ENCODE data around the gene MYH11.
"Not testable (repeated sequence)": the region's sequence is repeated elsewhere in the genome, so short reads cannot be mapped to it uniquely, and the experiment has no call there.

The MYH11 gene

DNA sequence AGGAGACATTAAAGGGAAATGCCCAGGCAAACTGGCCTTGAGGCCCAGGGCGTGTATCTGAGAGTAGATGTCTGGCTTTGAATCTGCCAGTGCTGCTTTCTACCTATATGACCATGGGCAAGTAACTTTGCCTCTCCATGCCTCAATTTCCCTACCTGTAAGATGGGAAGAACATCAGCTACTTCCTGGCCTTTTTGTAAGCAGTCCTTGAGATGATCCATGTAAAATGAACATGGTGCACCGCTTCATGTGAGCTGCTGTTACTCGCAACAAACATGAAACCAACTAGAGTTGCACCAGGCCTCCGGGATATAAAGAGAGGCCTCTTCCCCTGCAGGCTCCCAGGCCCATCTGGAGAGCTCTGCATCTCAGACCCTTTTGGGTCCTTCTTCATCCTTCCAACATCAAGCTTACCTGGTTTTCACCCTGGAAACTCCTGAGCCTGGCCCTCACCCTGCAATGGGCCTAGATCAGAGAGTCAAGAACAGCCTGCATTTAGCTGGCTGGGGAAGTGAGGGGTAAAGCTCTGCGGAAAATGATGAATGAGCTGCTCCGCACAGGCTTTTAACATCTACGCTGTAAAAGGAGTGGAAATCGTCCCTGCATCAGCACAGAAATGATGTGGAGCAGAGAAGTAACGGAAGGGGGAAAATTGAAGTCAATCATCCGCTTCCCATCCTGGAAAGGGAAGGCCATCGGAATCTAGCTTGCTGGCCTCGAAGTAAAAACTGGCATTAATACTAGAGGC, 2.3 kb upstream of the MYH11 start:
- H3K4me1 Mint-ChIP-seq (ENCODE audit: low read depth), result peaks cover 8% of the 10 kb centered on the region

GRCh38 chr16:15857724-15858560, 1.1 kb upstream of the MYH11 start:
- no peak for DNase-seq
- Mint-ChIP-seq H3K27ac (no peak overlapping the region), H3K4me1 (ENCODE audit: low read depth) (peaks cover 8% of the 10 kb centered on the region), H3K9me3 (no peaks in the 10 kb centered on the region), H3K36me3 (ENCODE audit: low read depth) (no peaks in the 10 kb centered on the region), H3K4me3 (peak overlapping the region; percentile 13), H3K27me3 (peaks cover 44% of the 10 kb centered on the region)

More for the DNA sequence above, 2.3 kb upstream of the MYH11 start:
- no peak overlapping the region for H3K27ac Mint-ChIP-seq
- no peak overlapping the region for H3K4me3 Mint-ChIP-seq
- H3K36me3 Mint-ChIP-seq (ENCODE audit: low read depth), result no peaks in the 10 kb centered on the region
- H3K9me3 Mint-ChIP-seq, result no peaks in the 10 kb centered on the region
- no peak for DNase-seq
- H3K27me3 Mint-ChIP-seq, result peaks cover 43% of the 10 kb centered on the region

DNA sequence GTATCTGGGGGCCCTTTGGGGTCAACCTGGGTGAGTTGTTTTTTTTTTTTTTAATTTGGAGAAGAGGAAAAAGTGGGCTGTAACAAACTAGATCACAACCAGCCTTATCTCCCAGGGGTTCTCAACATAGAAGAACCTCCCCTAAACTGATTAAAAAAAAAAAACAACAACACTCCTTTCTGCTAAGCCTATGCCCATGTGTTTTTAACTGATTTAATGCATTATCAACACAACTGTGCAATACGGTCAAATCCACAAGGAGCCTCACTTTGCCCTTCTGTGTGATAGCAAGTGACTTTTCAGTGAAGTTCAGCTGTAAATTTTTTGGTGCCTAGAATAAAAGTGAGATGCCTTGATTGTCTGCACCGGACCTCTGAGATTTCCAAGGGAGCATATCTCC, 646 bp downstream of the MYH11 start:
- no peak overlapping the region for H3K4me3 Mint-ChIP-seq

DNA sequence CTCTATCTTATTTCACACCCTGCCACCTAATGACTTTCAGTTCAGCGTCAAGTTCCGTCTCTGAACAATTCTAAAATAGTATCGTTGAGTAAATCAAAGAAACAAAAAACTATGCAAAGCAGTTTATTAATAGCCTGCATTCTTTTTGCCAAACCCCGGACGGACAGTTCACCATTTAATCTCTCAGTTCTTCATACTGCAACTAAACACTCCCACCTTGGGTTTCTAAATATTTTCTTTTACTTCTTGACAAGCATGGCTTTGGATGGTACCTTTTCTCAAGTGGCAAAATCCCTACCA, 1.2 kb downstream of the MYH11 start:
- no peaks in the 10 kb centered on the region for H3K9me3 Mint-ChIP-seq
- H3K36me3 Mint-ChIP-seq (ENCODE audit: low read depth), result no peaks in the 10 kb centered on the region
- peaks cover 8% of the 10 kb centered on the region for H3K4me1 Mint-ChIP-seq (ENCODE audit: low read depth)
- no peak for DNase-seq
- no peak overlapping the region for H3K27ac Mint-ChIP-seq
- no peak overlapping the region for H3K4me3 Mint-ChIP-seq
- H3K27me3 Mint-ChIP-seq, result peaks cover 44% of the 10 kb centered on the region

More for the DNA sequence above, 646 bp downstream of the MYH11 start:
- DNase-seq, result no peak
- no peak overlapping the region for H3K27ac Mint-ChIP-seq
- H3K27me3 Mint-ChIP-seq, result peaks cover 44% of the 10 kb centered on the region
- H3K36me3 Mint-ChIP-seq (ENCODE audit: low read depth), result no peaks in the 10 kb centered on the region
- no peaks in the 10 kb centered on the region for H3K9me3 Mint-ChIP-seq
- H3K4me1 Mint-ChIP-seq (ENCODE audit: low read depth), result peaks cover 8% of the 10 kb centered on the region

- DNase-seq, result no peak
- H3K27ac Mint-ChIP-seq, result no peak overlapping the region
- no peaks in the 10 kb centered on the region for H3K9me3 Mint-ChIP-seq
- H3K4me3 Mint-ChIP-seq, result no peak overlapping the region
- H3K4me1 Mint-ChIP-seq (ENCODE audit: low read depth), result peaks cover 8% of the 10 kb centered on the region
- no peaks in the 10 kb centered on the region for H3K36me3 Mint-ChIP-seq (ENCODE audit: low read depth)
- peaks cover 44% of the 10 kb centered on the region for H3K27me3 Mint-ChIP-seq
Measured at GRCh38 chr16:15854906-15855703, 1.7 kb downstream of the MYH11 start.

GRCh38 chr16:15854061-15854460, 2.8 kb downstream of the MYH11 start:
- Mint-ChIP-seq H3K27me3 (peaks cover 40% of the 10 kb centered on the region), H3K4me3 (no peak overlapping the region), H3K36me3 (ENCODE audit: low read depth) (no peaks in the 10 kb centered on the region), H3K27ac (no peak overlapping the region), H3K4me1 (ENCODE audit: low read depth) (peaks cover 8% of the 10 kb centered on the region), H3K9me3 (no peaks in the 10 kb centered on the region)
- DNase-seq, result no peak

DNA sequence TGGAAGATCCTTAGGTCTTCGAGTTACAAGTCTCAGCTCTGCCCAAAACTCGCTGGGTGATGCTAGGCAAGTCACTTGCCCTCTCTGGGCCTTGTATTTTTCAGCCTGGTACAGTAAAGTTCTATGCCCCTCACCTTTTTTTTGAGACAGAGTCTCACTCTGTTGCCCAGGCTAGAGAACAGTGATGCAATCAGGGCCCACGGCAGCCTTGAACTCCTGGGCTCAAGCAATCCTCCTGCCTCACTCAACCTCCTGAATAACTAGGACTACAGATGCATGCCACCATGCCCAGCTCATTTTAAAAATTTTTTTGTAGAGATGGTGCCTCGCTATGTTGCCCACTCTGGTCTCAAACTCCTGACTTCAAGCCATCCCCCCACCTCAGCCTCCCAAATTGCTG, 3.8 kb downstream of the MYH11 start:
- no peak for DNase-seq
- Mint-ChIP-seq H3K9me3 (no peaks in the 10 kb centered on the region), H3K4me3 (no peak overlapping the region), H3K27me3 (peaks cover 37% of the 10 kb centered on the region), H3K36me3 (ENCODE audit: low read depth) (no peaks in the 10 kb centered on the region), H3K27ac (no peak overlapping the region), H3K4me1 (ENCODE audit: low read depth) (peaks cover 8% of the 10 kb centered on the region)

DNA sequence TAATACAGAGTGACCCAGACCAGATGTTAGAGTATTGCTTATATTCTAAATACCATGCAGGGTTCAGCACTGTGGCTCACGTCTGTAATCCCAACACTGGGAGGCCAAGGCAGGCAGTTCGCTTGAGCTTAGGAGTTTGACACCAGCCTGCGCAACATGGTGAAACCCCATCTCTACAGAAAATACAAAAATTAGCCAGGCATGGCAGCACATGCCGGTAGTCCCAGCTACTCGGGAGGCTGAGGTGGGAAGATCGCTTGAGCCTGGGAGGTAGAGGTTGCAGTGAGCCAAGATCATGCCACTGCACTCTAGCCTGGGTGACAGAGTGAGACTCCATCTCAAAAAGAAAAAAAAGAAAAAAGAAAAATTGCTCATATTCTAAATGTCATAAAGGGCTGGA, 6.3 kb downstream of the MYH11 start:
- not testable (repeated sequence) for H3K4me3 Mint-ChIP-seq; H3K4me1 Mint-ChIP-seq (ENCODE audit: low read depth); H3K9me3 Mint-ChIP-seq; DNase-seq; H3K36me3 Mint-ChIP-seq (ENCODE audit: low read depth); H3K27ac Mint-ChIP-seq
- H3K27me3 Mint-ChIP-seq, result peaks cover 15% of the 10 kb centered on the region

DNA sequence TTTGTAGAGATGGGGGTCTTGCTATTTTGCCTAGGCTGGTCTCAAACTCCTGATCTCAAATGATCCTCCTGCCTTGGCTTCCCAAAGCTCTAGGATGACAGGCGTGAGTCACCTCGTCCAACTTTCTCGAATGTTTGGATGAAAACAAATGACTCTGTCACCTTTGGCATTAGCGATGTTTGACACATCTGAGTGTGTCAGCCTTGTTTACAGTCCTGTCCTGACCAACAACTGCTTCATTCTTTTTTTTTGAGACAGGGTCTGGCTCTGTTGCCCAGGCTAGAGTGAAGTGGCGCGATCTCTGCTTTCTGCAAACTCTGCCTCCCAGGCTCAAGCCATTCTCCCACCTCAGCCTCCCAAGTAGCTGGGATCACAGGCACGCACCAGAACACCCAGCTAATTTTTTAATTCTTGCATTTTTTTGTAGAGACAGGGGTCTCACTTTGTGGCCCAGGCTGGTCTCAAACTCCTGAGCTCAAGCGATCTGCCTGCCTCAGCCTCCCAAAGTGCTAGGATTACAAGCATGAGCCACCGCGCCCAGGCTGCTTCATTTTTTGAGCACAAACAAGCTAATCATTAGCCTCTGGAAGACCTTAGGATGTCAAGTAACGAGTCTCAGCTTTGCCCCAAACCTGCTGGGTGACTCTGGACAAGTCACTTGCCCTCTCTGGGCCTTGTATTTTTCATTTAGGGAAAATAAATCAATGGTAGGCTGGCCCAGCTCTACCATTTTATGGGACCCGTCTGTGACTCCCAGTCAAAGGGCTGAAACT, 7.4 kb downstream of the MYH11 start:
- Mint-ChIP-seq H3K9me3 (no peaks in the 10 kb centered on the region), H3K36me3 (ENCODE audit: low read depth) (no peaks in the 10 kb centered on the region), H3K4me1 (ENCODE audit: low read depth) (no peaks in the 10 kb centered on the region), H3K4me3 (no peak overlapping the region), H3K27me3 (peaks cover 6% of the 10 kb centered on the region), H3K27ac (no peak overlapping the region)
- DNase-seq, result no peak

DNA sequence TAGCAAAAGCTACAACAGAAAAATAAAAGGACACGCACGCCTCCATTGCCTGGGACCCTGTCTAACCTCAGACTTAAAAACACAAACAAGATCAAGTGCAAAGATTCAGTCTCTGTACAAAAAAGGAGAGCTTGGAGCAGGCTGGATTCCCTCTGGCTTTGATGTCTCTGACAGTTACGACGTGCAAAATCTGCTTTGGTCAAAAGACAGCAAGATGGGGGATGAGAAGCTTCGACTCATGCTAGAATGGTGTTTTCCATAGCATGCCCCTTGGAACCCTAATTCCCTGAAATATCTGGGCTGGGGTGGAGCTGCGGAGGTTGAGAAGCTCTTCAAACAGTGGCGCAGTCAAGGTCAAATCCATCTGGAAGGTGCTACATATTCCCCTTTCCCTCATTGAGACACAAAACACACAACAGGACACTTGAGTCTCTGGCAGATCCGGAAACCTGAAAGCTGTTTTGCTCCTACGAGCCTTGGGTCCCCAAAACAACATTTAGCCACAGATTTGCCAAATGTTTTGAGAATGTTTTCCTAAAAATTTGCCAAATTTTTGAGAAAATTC, 9.1 kb downstream of the MYH11 start:
- no peaks in the 10 kb centered on the region for H3K9me3 Mint-ChIP-seq
- H3K36me3 Mint-ChIP-seq (ENCODE audit: low read depth), result no peaks in the 10 kb centered on the region
- no peak overlapping the region for H3K4me3 Mint-ChIP-seq
- H3K4me1 Mint-ChIP-seq (ENCODE audit: low read depth), result no peaks in the 10 kb centered on the region
- H3K27ac Mint-ChIP-seq, result no peak overlapping the region
- peaks cover 3% of the 10 kb centered on the region for H3K27me3 Mint-ChIP-seq
- DNase-seq, result no peak

- no peak overlapping the region for H3K4me3 Mint-ChIP-seq
- peaks cover 3% of the 10 kb centered on the region for H3K27me3 Mint-ChIP-seq
- H3K4me1 Mint-ChIP-seq (ENCODE audit: low read depth), result no peaks in the 10 kb centered on the region
- H3K36me3 Mint-ChIP-seq (ENCODE audit: low read depth), result no peaks in the 10 kb centered on the region
- no peak for DNase-seq
- no peak overlapping the region for H3K27ac Mint-ChIP-seq
- H3K9me3 Mint-ChIP-seq, result no peaks in the 10 kb centered on the region
Measured at GRCh38 chr16:15846510-15846909, 10.3 kb downstream of the MYH11 start.

DNA sequence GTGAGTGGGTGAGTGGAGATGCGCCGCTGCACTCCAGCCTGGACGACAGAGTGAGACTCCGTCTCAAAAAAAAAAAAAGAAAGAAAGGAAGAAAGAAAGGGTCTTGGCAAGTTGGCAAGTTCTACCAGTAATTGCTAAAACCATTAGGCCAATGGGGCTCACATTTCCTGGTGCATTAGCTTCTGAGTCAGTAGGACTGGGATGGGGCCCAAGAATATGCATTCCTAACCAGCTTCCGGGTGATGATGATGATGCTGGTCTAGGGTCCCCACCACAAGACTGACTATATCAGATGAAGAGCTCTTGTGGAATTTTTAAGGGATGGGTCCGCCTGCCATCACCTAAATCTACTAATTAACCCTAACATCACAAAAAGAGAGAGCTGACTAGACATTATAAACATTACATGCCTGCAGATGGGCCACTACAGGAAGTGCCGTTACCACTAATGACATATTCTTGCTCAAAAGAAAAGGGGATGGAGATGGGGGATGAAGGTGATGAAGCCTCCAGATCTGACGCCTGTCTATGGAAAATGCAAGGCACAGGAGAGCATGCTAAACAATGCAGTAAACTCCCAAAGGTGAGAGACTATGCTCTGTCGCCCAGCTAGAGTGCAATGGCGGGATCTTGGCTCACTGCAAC, 13.1 kb downstream of the MYH11 start:
- H3K4me1 Mint-ChIP-seq (ENCODE audit: low read depth), result no peaks in the 10 kb centered on the region
- no peaks in the 10 kb centered on the region for H3K9me3 Mint-ChIP-seq
- H3K36me3 Mint-ChIP-seq (ENCODE audit: low read depth), result no peaks in the 10 kb centered on the region
- peaks cover 3% of the 10 kb centered on the region for H3K27me3 Mint-ChIP-seq
- no peak for DNase-seq
- no peak overlapping the region for H3K4me3 Mint-ChIP-seq
- H3K27ac Mint-ChIP-seq, result no peak overlapping the region

DNA sequence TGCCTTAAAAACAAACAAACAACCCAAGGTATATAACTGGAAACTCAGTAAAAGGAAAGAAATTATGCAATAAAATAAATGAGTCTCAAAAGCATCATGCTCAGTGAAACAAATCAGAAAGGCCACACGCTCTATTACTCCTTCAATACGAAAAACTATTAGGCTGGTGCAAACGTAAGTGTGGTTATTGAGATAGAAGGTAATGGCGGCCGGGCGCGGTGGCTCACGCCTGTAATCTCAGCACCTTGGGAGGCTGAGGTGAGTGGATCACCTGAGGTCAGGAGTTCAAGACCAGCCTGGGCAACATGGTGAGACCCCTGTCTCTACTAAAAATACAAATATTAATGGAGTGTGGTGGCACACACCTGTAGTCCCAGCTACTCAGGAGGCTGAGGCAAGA, 17.6 kb downstream of the MYH11 start:
- H3K4me3 Mint-ChIP-seq; H3K9me3 Mint-ChIP-seq; DNase-seq; H3K27ac Mint-ChIP-seq; H3K4me1 Mint-ChIP-seq (ENCODE audit: low read depth); H3K27me3 Mint-ChIP-seq; H3K36me3 Mint-ChIP-seq (ENCODE audit: low read depth): not testable (repeated sequence)
